Measurements from ENCODE around the gene ARHGAP4. TPM values are rescaled to one million over a fixed set of nuclear protein-coding genes. Genes with fewer than 3 reads are reported as not detected.

Gene ARHGAP4
- total RNA-seq, 4 donors from 2014 or later = 10.9 to 26.0 (median 18.1) TPM

DNA sequence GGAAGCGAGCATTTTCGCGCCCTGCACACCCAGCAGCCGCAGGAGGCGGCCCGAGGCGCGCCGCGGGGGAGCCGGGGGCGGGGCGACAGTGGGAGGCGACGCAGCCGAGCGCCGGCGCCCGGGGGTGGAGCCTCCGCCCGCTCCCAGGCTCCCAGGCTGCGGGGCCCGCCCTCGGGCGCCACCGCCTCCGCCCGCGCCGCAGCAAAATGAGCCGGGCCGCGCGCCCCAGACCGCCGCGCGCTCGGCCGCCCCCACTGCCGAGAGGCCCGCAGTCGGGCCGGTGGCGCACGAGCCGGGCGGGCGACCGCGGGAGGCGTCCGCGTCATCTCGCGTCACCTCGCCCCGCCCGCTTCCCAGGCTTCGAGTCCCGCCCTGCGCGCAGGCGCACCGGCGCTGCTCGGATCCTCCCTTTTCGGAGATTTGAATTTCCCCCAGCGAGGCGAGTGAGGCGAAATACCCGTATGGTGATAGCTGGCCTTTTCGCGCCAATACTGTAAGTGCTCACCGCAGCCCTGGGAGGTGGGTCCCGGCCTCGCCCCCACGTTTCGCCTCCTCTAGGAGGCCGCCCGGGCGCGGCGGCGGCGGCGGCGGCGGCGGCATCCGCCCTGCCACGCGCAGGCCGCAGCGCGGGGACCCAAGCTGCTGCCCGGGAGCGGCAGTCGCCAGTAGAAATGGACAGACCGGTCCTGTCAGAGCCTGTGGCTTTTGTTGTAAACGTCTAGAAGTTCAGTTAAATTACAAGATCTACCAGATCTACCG lies 46.5 kb upstream of the ARHGAP4 start, which contains the start of gene TMEM187:
TSS of gene TMEM187 (plus strand) at position 387 of the 759 bp plus-strand sequence. CDS start 9,309 bp downstream, outside the sequence.
- Histone ChIP-seq H3K4me3 (peak within 1 kb of the TSS; percentile 65 to 76), H3K4me1 (peaks cover 2 to 43% (median 25%) of the 10 kb centered on the region in 3 donors), H3K27ac (peak within 1 kb of the TSS; percentile 94 to 99 (median 98)), H3K27me3 (no peaks in the 10 kb centered on the region), H3K9me3 (no peaks in the 10 kb centered on the region), H3K36me3 (no peaks in the 10 kb centered on the region)
- ATAC-seq = peak; percentile 79
- WGBS, 2 donors (ENCODE audit: low coverage in 1 of 2) = 0% methylated on average over 1 of the region's 103 CpGs; no CpG with 5 or more reads in 1 of the 2 donors
- TF ChIP-seq EP300 (IDR thresholded peaks at IDR 0.05) = no peak
- peak; percentile 19 to 65 for TF ChIP-seq POLR2A (IDR thresholded peaks at IDR 0.05)
- peak; percentile 22 for TF ChIP-seq POLR2AphosphoS5 (IDR thresholded peaks at IDR 0.05)

- TF ChIP-seq POLR2A (IDR thresholded peaks at IDR 0.05) = peak in 1 of 2 donors; percentile 8
- TF ChIP-seq EP300 (IDR thresholded peaks at IDR 0.05) = no peak
- peak; percentile 5 for TF ChIP-seq POLR2AphosphoS5 (IDR thresholded peaks at IDR 0.05)
- TF ChIP-seq CTCF (IDR thresholded peaks at IDR 0.05) = no peak
- H3K27me3 ChIP-seq = no peaks in the 10 kb centered on the region
- ATAC-seq = peak; percentile 75
- peak within 1 kb of the TSS; percentile 65 to 76 for H3K4me3 ChIP-seq
- H3K9me3 ChIP-seq = no peaks in the 10 kb centered on the region
- peaks cover 2 to 51% (median 31%) of the 10 kb centered on the region in 3 donors for H3K4me1 ChIP-seq
- peak within 1 kb of the TSS; percentile 94 to 99 (median 98) for H3K27ac ChIP-seq
- no CpG with 5 or more reads among the region's 96 CpGs for WGBS, 2 donors (ENCODE audit: low coverage in 1 of 2)
- H3K36me3 ChIP-seq = no peaks in the 10 kb centered on the region
Measured at GRCh38 chrX:153971450-153972367, 45.6 kb upstream of the ARHGAP4 start, which contains the start of gene HCFC1. Gene HCFC1, minus strand, starts transcription at chrX:153971818. Its CDS starts 978 bp downstream, at chrX:153970840.

DNA sequence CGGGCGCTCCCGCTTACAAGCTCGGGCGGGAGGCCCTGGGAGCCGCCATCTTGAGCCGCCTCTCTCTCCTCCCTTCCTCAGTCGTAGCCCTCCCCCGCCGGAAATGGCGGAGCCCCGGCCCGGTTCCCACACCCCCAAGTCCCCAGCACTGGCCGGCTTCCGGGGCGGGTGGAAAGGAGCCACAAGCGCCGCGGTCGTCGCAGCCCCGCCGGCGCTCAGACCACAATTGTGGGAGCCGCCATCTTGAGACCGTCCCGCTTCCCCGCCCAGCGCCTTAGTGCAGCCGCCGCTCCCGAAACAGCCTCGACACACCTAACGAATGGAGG lies 45.0 kb upstream of the ARHGAP4 start:
- H3K27ac ChIP-seq = peak overlapping the region; percentile 94 to 99 (median 98)
- no peak for TF ChIP-seq CTCF (IDR thresholded peaks at IDR 0.05)
- peak in 1 of 2 donors; percentile 52 for TF ChIP-seq POLR2A (IDR thresholded peaks at IDR 0.05)
- peak; percentile 61 for TF ChIP-seq POLR2AphosphoS5 (IDR thresholded peaks at IDR 0.05)
- no peak for TF ChIP-seq EP300 (IDR thresholded peaks at IDR 0.05)
- H3K36me3 ChIP-seq = no peaks in the 10 kb centered on the region
- no CpG with 5 or more reads among the region's 34 CpGs for WGBS, 2 donors (ENCODE audit: low coverage in 1 of 2)
- peaks cover 2 to 57% (median 37%) of the 10 kb centered on the region in 3 donors for H3K4me1 ChIP-seq
- peak overlapping the region; percentile 65 to 76 for H3K4me3 ChIP-seq
- peak; percentile 73 for ATAC-seq
- H3K9me3 ChIP-seq = no peaks in the 10 kb centered on the region
- no peaks in the 10 kb centered on the region for H3K27me3 ChIP-seq

DNA sequence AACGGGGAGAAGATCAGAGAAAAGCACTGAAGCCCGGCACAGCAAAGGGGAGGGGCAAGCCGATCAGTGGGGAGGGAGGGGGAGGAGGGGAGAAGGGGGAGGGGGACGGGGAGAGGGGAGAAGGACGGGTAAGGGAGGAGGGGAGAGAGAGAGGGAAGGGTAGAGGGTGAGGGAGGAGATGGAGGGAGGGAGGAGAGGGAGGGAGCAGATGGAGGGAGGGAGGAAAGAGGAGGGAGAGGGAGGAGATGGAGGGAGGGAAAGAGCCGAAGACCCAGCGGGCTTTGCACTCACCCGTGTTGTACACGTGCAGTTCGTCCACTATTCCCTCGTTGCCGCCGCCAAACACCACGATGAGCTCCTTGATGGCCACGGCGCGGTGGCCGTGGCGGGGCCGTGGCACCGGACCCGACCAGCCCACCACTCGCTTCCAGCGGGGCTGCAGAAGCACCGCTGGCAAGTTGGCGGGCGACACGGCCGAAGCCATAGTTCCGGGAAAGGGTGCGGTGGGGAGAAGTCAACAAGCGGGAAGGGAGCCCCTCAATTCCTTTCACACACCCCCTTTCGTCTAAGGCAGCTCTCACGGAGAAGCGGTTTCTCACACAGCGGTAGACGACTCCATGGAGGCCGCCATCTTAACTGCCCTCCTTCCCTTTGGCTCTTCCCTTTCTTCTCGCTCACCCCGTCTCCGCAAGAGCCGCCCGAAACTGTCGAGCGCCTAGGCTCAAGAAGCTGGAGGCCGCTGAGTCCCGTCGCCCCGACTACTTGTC lies 44.5 kb upstream of the ARHGAP4 start:
- no peak for TF ChIP-seq POLR2AphosphoS5 (IDR thresholded peaks at IDR 0.05)
- TF ChIP-seq CTCF (IDR thresholded peaks at IDR 0.05) = no peak
- TF ChIP-seq POLR2A (IDR thresholded peaks at IDR 0.05) = no peak
- TF ChIP-seq EP300 (IDR thresholded peaks at IDR 0.05) = no peak
- H3K4me1 ChIP-seq = peaks cover 2 to 63% (median 40%) of the 10 kb centered on the region in 3 donors

More for the DNA sequence above, 44.5 kb upstream of the ARHGAP4 start:
- no peaks in the 10 kb centered on the region for H3K9me3 ChIP-seq
- peak overlapping the region; percentile 65 to 76 for H3K4me3 ChIP-seq
- H3K36me3 ChIP-seq = no peaks in the 10 kb centered on the region
- ATAC-seq = peak; percentile 9
- H3K27me3 ChIP-seq = no peaks in the 10 kb centered on the region
- peak overlapping the region; percentile 94 to 99 (median 98) for H3K27ac ChIP-seq
- 0 to 2% methylated on average over 5 to 12 of the region's 49 CpGs for WGBS, 2 donors (ENCODE audit: low coverage in 1 of 2)
